ENCODE data around the gene CARMIL1.

The CARMIL1 gene

GRCh38 chr6:25524542-25524941, 245.4 kb downstream of the CARMIL1 start:
- H3K27ac ChIP-seq (ENCODE audit: low read length, poor library complexity, severe bottlenecking), result no peak overlapping the region
- H3K18ac ChIP-seq (ENCODE audit: low read depth in 1 of 2, low read length in 2 of 2), result no peak overlapping the region
- H4K8ac ChIP-seq (ENCODE audit: low read length), result no peak overlapping the region
- no peak overlapping the region for H3K4me3 ChIP-seq (ENCODE audit: insufficient read depth in 1 of 2, low read depth in 1 of 2, low read length in 2 of 2)
- no peak overlapping the region for H2BK5ac ChIP-seq (ENCODE audit: low read depth, low read length, poor library complexity, severe bottlenecking)
- no peaks in the 10 kb centered on the region for H3K27me3 ChIP-seq (ENCODE audit: control insufficient read depth in 1 of 2, insufficient read depth in 1 of 2, low read length in 2 of 2)
- no peak overlapping the region for H3K9ac ChIP-seq (ENCODE audit: low read length)
- peaks cover 8 to 72% of the 10 kb centered on the region in 2 experiments for H3K36me3 ChIP-seq (ENCODE audit: control insufficient read depth in 1 of 2, insufficient read depth in 2 of 2, low read depth in 1 of 2, low read length in 2 of 2)
- no peak for DNase-seq
- H3K79me1 ChIP-seq (replicated peaks; ENCODE audit: low read length, poor library complexity, severe bottlenecking), result no peaks in the 10 kb centered on the region
- H2BK12ac ChIP-seq (ENCODE audit: low read length in 2 of 2), result no peak overlapping the region
- no peak overlapping the region for H3K23ac ChIP-seq (ENCODE audit: low read length in 2 of 2)
- H3K9me3 ChIP-seq (ENCODE audit: control insufficient read depth, low read length), result no peaks in the 10 kb centered on the region
- H3K14ac ChIP-seq (ENCODE audit: low read length in 2 of 2), result no peak overlapping the region
- H4K91ac ChIP-seq (ENCODE audit: low read length), result no peak overlapping the region
- H2BK15ac ChIP-seq (ENCODE audit: low read depth, poor library complexity, severe bottlenecking), result no peak overlapping the region
- H3K4me2 ChIP-seq (ENCODE audit: low read length, poor library complexity, severe bottlenecking), result no peak overlapping the region
- no peak overlapping the region for H2AFZ ChIP-seq (ENCODE audit: low read depth, low read length)
- H2AK5ac ChIP-seq (ENCODE audit: low read length, severe bottlenecking), result no peak overlapping the region
- H3K4me1 ChIP-seq (ENCODE audit: control insufficient read depth, insufficient read depth, low read depth, low read length), result no peaks in the 10 kb centered on the region
- WGBS, result no CpG with 5 or more reads among the region's 1 CpG
- H3K4ac ChIP-seq (ENCODE audit: low read depth in 1 of 2, low read length in 2 of 2), result no peak overlapping the region
- no peak overlapping the region for H2BK120ac ChIP-seq (ENCODE audit: low read depth, low read length)

- H3K27ac ChIP-seq (ENCODE audit: low read length, poor library complexity, severe bottlenecking), result no peak overlapping the region
- no CpG with 5 or more reads among the region's 3 CpGs for WGBS
Measured at GRCh38 chr6:25525078-25525477, 245.9 kb downstream of the CARMIL1 start.

DNA sequence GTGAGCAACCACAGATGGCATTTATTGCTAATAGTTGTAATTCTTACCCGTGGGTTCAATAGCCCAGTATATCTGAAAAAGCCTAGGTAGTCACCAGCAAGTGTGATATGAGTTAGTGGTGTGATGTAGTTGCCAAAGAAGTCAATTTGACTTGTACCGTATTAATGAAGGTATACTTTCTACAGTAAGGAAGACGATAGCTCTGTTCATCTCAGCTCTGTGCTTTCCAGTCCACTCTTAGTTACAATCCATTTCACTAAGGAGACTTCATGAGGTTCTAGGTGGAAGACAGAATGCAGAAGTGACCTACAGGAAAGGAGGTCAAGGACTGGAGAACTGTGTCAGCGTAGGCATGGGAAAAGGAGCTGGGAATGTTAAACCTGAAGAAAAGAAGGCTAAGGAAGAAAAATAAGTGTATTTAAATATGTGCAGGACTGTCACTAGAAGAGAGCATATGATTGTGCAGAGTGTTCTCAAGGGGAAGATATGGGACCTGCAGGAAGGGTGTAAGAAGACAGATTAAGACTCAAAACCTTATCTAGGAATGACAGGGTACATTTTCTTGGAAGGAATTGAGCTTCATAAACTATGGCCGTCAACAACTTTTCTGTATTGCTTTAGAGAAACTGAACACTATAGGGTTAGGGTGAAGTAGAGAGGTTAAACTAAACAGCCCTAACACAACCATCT, 255.9 kb downstream of the CARMIL1 start:
- Histone ChIP-seq H2BK15ac (ENCODE audit: low read depth, poor library complexity, severe bottlenecking) (no peak overlapping the region), H2AK5ac (ENCODE audit: low read length, severe bottlenecking) (no peak overlapping the region), H2BK120ac (ENCODE audit: low read depth, low read length) (no peak overlapping the region), H2AFZ (ENCODE audit: low read depth, low read length) (no peak overlapping the region), H2BK5ac (ENCODE audit: low read depth, low read length, poor library complexity, severe bottlenecking) (no peak overlapping the region), H4K8ac (ENCODE audit: low read length) (no peak overlapping the region), H3K9ac (ENCODE audit: low read length) (no peak overlapping the region), H3K18ac (ENCODE audit: low read depth in 1 of 2, low read length in 2 of 2) (no peak overlapping the region), H3K36me3 (ENCODE audit: control insufficient read depth in 1 of 2, insufficient read depth in 2 of 2, low read depth in 1 of 2, low read length in 2 of 2) (peaks cover 5 to 67% of the 10 kb centered on the region in 2 experiments), H3K4ac (ENCODE audit: low read depth in 1 of 2, low read length in 2 of 2) (no peak overlapping the region), H3K4me3 (ENCODE audit: insufficient read depth in 1 of 2, low read depth in 1 of 2, low read length in 2 of 2) (no peak overlapping the region), H3K4me2 (ENCODE audit: low read length, poor library complexity, severe bottlenecking) (no peak overlapping the region), H3K4me1 (ENCODE audit: control insufficient read depth, insufficient read depth, low read depth, low read length) (no peaks in the 10 kb centered on the region), H4K91ac (ENCODE audit: low read length) (no peak overlapping the region), H3K9me3 (ENCODE audit: control insufficient read depth, low read length) (no peaks in the 10 kb centered on the region), H3K27me3 (ENCODE audit: control insufficient read depth in 1 of 2, insufficient read depth in 1 of 2, low read length in 2 of 2) (no peaks in the 10 kb centered on the region), H2BK12ac (ENCODE audit: low read length in 2 of 2) (no peak overlapping the region), H3K79me1 (replicated peaks; ENCODE audit: low read length, poor library complexity, severe bottlenecking) (no peaks in the 10 kb centered on the region), H3K27ac (ENCODE audit: low read length, poor library complexity, severe bottlenecking) (no peak overlapping the region), H3K14ac (ENCODE audit: low read length in 2 of 2) (no peak overlapping the region), H3K23ac (ENCODE audit: low read length in 2 of 2) (no peak overlapping the region)
- no peak for DNase-seq
- WGBS, result 74% methylated on average over 2 of the region's 5 CpGs

More at GRCh38 chr6:25525078-25525477, 245.9 kb downstream of the CARMIL1 start:
- Histone ChIP-seq H3K4ac (ENCODE audit: low read depth in 1 of 2, low read length in 2 of 2) (no peak overlapping the region), H2BK120ac (ENCODE audit: low read depth, low read length) (no peak overlapping the region), H3K23ac (ENCODE audit: low read length in 2 of 2) (no peak overlapping the region), H2AFZ (ENCODE audit: low read depth, low read length) (no peak overlapping the region), H3K36me3 (ENCODE audit: control insufficient read depth in 1 of 2, insufficient read depth in 2 of 2, low read depth in 1 of 2, low read length in 2 of 2) (peaks cover 10 to 70% of the 10 kb centered on the region in 2 experiments), H3K18ac (ENCODE audit: low read depth in 1 of 2, low read length in 2 of 2) (no peak overlapping the region), H3K14ac (ENCODE audit: low read length in 2 of 2) (no peak overlapping the region), H3K9ac (ENCODE audit: low read length) (no peak overlapping the region), H3K4me1 (ENCODE audit: control insufficient read depth, insufficient read depth, low read depth, low read length) (no peaks in the 10 kb centered on the region), H2BK5ac (ENCODE audit: low read depth, low read length, poor library complexity, severe bottlenecking) (no peak overlapping the region), H2AK5ac (ENCODE audit: low read length, severe bottlenecking) (no peak overlapping the region), H2BK12ac (ENCODE audit: low read length in 2 of 2) (no peak overlapping the region), H3K4me2 (ENCODE audit: low read length, poor library complexity, severe bottlenecking) (no peak overlapping the region), H3K79me1 (replicated peaks; ENCODE audit: low read length, poor library complexity, severe bottlenecking) (no peaks in the 10 kb centered on the region), H3K27me3 (ENCODE audit: control insufficient read depth in 1 of 2, insufficient read depth in 1 of 2, low read length in 2 of 2) (no peaks in the 10 kb centered on the region), H3K4me3 (ENCODE audit: insufficient read depth in 1 of 2, low read depth in 1 of 2, low read length in 2 of 2) (no peak overlapping the region), H4K8ac (ENCODE audit: low read length) (no peak overlapping the region), H2BK15ac (ENCODE audit: low read depth, poor library complexity, severe bottlenecking) (no peak overlapping the region), H3K9me3 (ENCODE audit: control insufficient read depth, low read length) (no peaks in the 10 kb centered on the region), H4K91ac (ENCODE audit: low read length) (no peak overlapping the region)
- DNase-seq, result no peak

GRCh38 chr6:25535632-25536225, 256.6 kb downstream of the CARMIL1 start:
- Histone ChIP-seq H2BK120ac (ENCODE audit: low read depth, low read length) (no peak overlapping the region), H3K9ac (ENCODE audit: low read length) (no peak overlapping the region), H3K4ac (ENCODE audit: low read depth in 1 of 2, low read length in 2 of 2) (no peak overlapping the region), H3K9me3 (ENCODE audit: control insufficient read depth, low read length) (no peaks in the 10 kb centered on the region), H2BK5ac (ENCODE audit: low read depth, low read length, poor library complexity, severe bottlenecking) (no peak overlapping the region), H4K91ac (ENCODE audit: low read length) (no peak overlapping the region), H2AK5ac (ENCODE audit: low read length, severe bottlenecking) (no peak overlapping the region), H3K14ac (ENCODE audit: low read length in 2 of 2) (no peak overlapping the region), H3K4me3 (ENCODE audit: insufficient read depth in 1 of 2, low read depth in 1 of 2, low read length in 2 of 2) (no peak overlapping the region), H3K4me2 (ENCODE audit: low read length, poor library complexity, severe bottlenecking) (no peak overlapping the region), H3K79me1 (replicated peaks; ENCODE audit: low read length, poor library complexity, severe bottlenecking) (no peaks in the 10 kb centered on the region), H2AFZ (ENCODE audit: low read depth, low read length) (no peak overlapping the region), H3K27me3 (ENCODE audit: control insufficient read depth in 1 of 2, insufficient read depth in 1 of 2, low read length in 2 of 2) (no peaks in the 10 kb centered on the region), H2BK12ac (ENCODE audit: low read length in 2 of 2) (no peak overlapping the region), H2BK15ac (ENCODE audit: low read depth, poor library complexity, severe bottlenecking) (no peak overlapping the region), H3K23ac (ENCODE audit: low read length in 2 of 2) (no peak overlapping the region), H3K4me1 (ENCODE audit: control insufficient read depth, insufficient read depth, low read depth, low read length) (no peaks in the 10 kb centered on the region), H3K36me3 (ENCODE audit: control insufficient read depth in 1 of 2, insufficient read depth in 2 of 2, low read depth in 1 of 2, low read length in 2 of 2) (peaks cover 3 to 66% of the 10 kb centered on the region in 2 experiments), H4K8ac (ENCODE audit: low read length) (no peak overlapping the region), H3K27ac (ENCODE audit: low read length, poor library complexity, severe bottlenecking) (no peak overlapping the region), H3K18ac (ENCODE audit: low read depth in 1 of 2, low read length in 2 of 2) (no peak overlapping the region)
- no peak for DNase-seq
- WGBS, result no CpG with 5 or more reads among the region's 4 CpGs
